HCT116 (cell line): ENCODE results near the gene NCLN. TPM values are rescaled to one million over a fixed set of nuclear protein-coding genes. Genes with fewer than 3 reads are reported as not detected.

Source experiments
- ATAC-seq: fragments of 200-7000 bp; cut with Tn5 transposase; 2 replicates; pipeline ENCODE4 v1.9.1; 2020; ENCODE audit warnings: mild to moderate bottlenecking, moderate library complexity
- BruUV-seq: library from RNA; stranded (reverse); fragments of 400-500 nt; replicated peaks from 2 replicates; lab custom pipeline; 2021; lab: Mats Ljungman, UMichigan
- CTCF ChIA-PET: fragments of 300-600 bp; sonication (Branson Sonifier 250); formaldehyde crosslinking; loops from one replicate; lab custom pipeline; 2021; ENCODE audit warnings: antibody characterized with exemption; lab: Charles Lee
- POLR2A ChIA-PET: fragments of 300-600, 350-600 bp; sonication (Branson Sonifier 250); formaldehyde crosslinking; loops from one replicate; lab custom pipeline; 2021; ENCODE audit warnings: antibody characterized with exemption; lab: Charles Lee
- RAD21 ChIA-PET, 2 experiments: fragments of 300-600 bp; sonication (Branson Sonifier 250); formaldehyde crosslinking; loops; one replicate each; lab custom pipeline; 2023; ENCODE audit warnings: low total read pairs in 2 of 2; ENCODE audit not compliant: uncharacterized antibody in 2 of 2, unreplicated experiment in 2 of 2, low non-redundant PET in 1 of 2; lab: Charles Lee
- DNase-seq: peaks from one replicate; pipeline ENCODE4 v3.0.0-alpha.2; 2010; ENCODE audit warnings: low read depth, low spot score
- H2AFZ ChIP-seq: fragments of 200-600 bp; shearing (Covaris generic), sonication (generic); 2 replicates; pipeline ENCODE4 v1.6.1; 2017; ENCODE audit warnings: low read depth, mixed run types, mixed read lengths, antibody characterized with exemption, low read length; ENCODE audit not compliant: poor library complexity, severe bottlenecking
- H3K27ac ChIP-seq: 2 replicates; pipeline ENCODE4 v1.5.1; 2012; ENCODE audit warnings: low read depth, low read length
- H3K27me3 ChIP-seq: fragments of 200-600 bp; sonication (generic); 2 replicates; pipeline ENCODE4 v1.6.1; 2016; ENCODE audit warnings: mixed run types, low read length, mixed read lengths; ENCODE audit not compliant: insufficient read depth
- H3K36me3 ChIP-seq, 2 experiments: fragments of 200-500 bp in 1 of 2; fragments of 200-600 bp in 1 of 2; sonication (Bioruptor generic) in 1 of 2; sonication (generic) in 1 of 2; 2 replicates each; pipeline versions ENCODE4 v1.5.1 to v1.6.1; 2014 to 2016; ENCODE audit warnings: low read length in 2 of 2, inconsistent platforms in 1 of 2, mixed read lengths in 1 of 2, mixed run types in 1 of 2; ENCODE audit not compliant: insufficient read depth in 2 of 2, control insufficient read depth in 1 of 2
- H3K4me1 ChIP-seq, 2 experiments: fragments of 200-600 bp in 1 of 2; sonication (generic) in 1 of 2; 2 replicates each; pipeline versions ENCODE4 v1.5.1 to v1.6.1; 2012 to 2017; ENCODE audit warnings: low read length in 2 of 2, inconsistent platforms in 1 of 2, mild to moderate bottlenecking in 1 of 2, mixed read lengths in 1 of 2, mixed run types in 1 of 2, moderate library complexity in 1 of 2; ENCODE audit not compliant: insufficient read depth in 2 of 2, control insufficient read depth in 1 of 2
- H3K4me2 ChIP-seq: fragments of 200-600 bp; sonication (generic); 2 replicates; pipeline ENCODE4 v1.6.1; 2017; ENCODE audit warnings: mixed run types, low read length, mixed read lengths
- H3K4me3 ChIP-seq, 2 experiments: fragments of 200-600 bp in 1 of 2; sonication (generic) in 1 of 2; replicated peaks in 1 of 2; 2 replicates each; pipeline ENCODE4 v1.5.1; 2011 to 2016; ENCODE audit warnings: low read length in 2 of 2, control low read depth in 1 of 2, low read depth in 1 of 2, mild to moderate bottlenecking in 1 of 2, mixed read lengths in 1 of 2, mixed run types in 1 of 2
- H3K79me2 ChIP-seq: fragments of 200-600 bp; sonication (generic); 2 replicates; pipeline ENCODE4 v1.6.1; 2017; ENCODE audit warnings: mild to moderate bottlenecking, mixed run types, low read length, moderate library complexity, mixed read lengths; ENCODE audit not compliant: insufficient read depth
- H3K9ac ChIP-seq: fragments of 200-600 bp; sonication (generic); 2 replicates; pipeline ENCODE4 v1.6.1; 2016; ENCODE audit warnings: low read length, mixed read lengths
- H3K9me2 ChIP-seq: fragments of 200-600 bp; sonication (generic), shearing (Covaris generic); 2 replicates; pipeline ENCODE4 v1.6.1; 2017; ENCODE audit warnings: mixed run types, mild to moderate bottlenecking, moderate library complexity; ENCODE audit not compliant: insufficient read depth
- H3K9me3 ChIP-seq, 2 experiments: fragments of 200-500 bp in 1 of 2; fragments of 200-600 bp in 1 of 2; sonication (Bioruptor generic) in 1 of 2; sonication (generic) in 1 of 2; 2 replicates each; pipeline ENCODE4 v1.6.1; 2014 to 2017; ENCODE audit warnings: low read length in 2 of 2, mixed read lengths in 2 of 2, inconsistent platforms in 1 of 2, low read depth in 1 of 2, mild to moderate bottlenecking in 1 of 2, mixed run types in 1 of 2, moderate library complexity in 1 of 2; ENCODE audit not compliant: control insufficient read depth in 1 of 2, insufficient read depth in 1 of 2
- H4K20me1 ChIP-seq: fragments of 200-600 bp; sonication (generic), shearing (Covaris generic); 2 replicates; pipeline ENCODE4 v1.6.1; 2017; ENCODE audit warnings: mixed run types, mild to moderate bottlenecking, moderate library complexity; ENCODE audit not compliant: insufficient read depth
- ATF3 ChIP-seq: IDR thresholded peaks from 2 replicates; pipeline ENCODE4 v1.6.1; 2012
- CBX3 ChIP-seq: IDR thresholded peaks from 2 replicates; pipeline ENCODE4 v1.6.1; 2012; ENCODE audit warnings: low read depth
- CEBPB ChIP-seq: IDR thresholded peaks from 2 replicates; pipeline ENCODE4 v1.6.1; 2012; ENCODE audit warnings: low read depth
- CTCF ChIP-seq, 3 experiments: fragments of 200-600 bp in 1 of 3; sonication (generic) in 1 of 3; IDR thresholded peaks in 2 of 3; conservative IDR thresholded peaks in 1 of 3; 2 replicates each; pipeline ENCODE4 v1.5.1; 2012 to 2017; ENCODE audit warnings: low read depth in 2 of 3, low read length in 2 of 3, antibody characterized with exemption in 1 of 3, borderline replicate concordance in 1 of 3, control low read depth in 1 of 3, mild to moderate bottlenecking in 1 of 3, mixed read lengths in 1 of 3, mixed run types in 1 of 3, moderate library complexity in 1 of 3; ENCODE audit not compliant: insufficient read depth in 1 of 3
- EGR1 ChIP-seq: IDR thresholded peaks from 2 replicates; pipeline ENCODE4 v1.6.1; 2012; ENCODE audit warnings: low read depth
- ELF1 ChIP-seq: IDR thresholded peaks from 2 replicates; pipeline ENCODE4 v1.6.1; 2012; ENCODE audit warnings: low read depth, borderline replicate concordance
- EZH2 ChIP-seq: fragments of 200-600 bp; sonication (generic); IDR thresholded peaks from 2 replicates; pipeline ENCODE4 v1.6.1; 2017; ENCODE audit warnings: antibody characterized with exemption, mixed run types
- FOSL1 ChIP-seq: IDR thresholded peaks from 2 replicates; pipeline ENCODE4 v1.6.1; 2012; ENCODE audit warnings: low read depth
- JUND ChIP-seq: IDR thresholded peaks from 2 replicates; pipeline ENCODE4 v1.6.1; 2012
- MAX ChIP-seq: IDR thresholded peaks from 2 replicates; pipeline ENCODE4 v1.6.1; 2012
- REST ChIP-seq: IDR thresholded peaks from 2 replicates; pipeline ENCODE4 v1.6.1; 2012; ENCODE audit warnings: low read depth
- SP1 ChIP-seq: IDR thresholded peaks from 2 replicates; pipeline ENCODE4 v1.6.1; 2012; ENCODE audit warnings: low read depth
- SRF ChIP-seq: IDR thresholded peaks from 2 replicates; pipeline ENCODE4 v1.6.1; 2012; ENCODE audit warnings: low read depth
- TCF7L2 ChIP-seq: IDR thresholded peaks from 2 replicates; pipeline ENCODE4 v1.7.0; 2011; ENCODE audit warnings: borderline replicate concordance, inconsistent platforms; ENCODE audit not compliant: insufficient read depth, insufficient read length; ENCODE audit errors: extremely low read depth
- YY1 ChIP-seq: IDR thresholded peaks from 2 replicates; pipeline ENCODE4 v1.6.1; 2011; ENCODE audit warnings: low read length, low read depth, moderate library complexity, mild to moderate bottlenecking; ENCODE audit not compliant: insufficient replicate concordance; ENCODE audit errors: extremely low read depth
- ZBTB33 ChIP-seq: IDR thresholded peaks from 2 replicates; pipeline ENCODE4 v1.6.1; 2011; ENCODE audit warnings: mild to moderate bottlenecking, low read length, moderate library complexity; ENCODE audit not compliant: insufficient replicate concordance; ENCODE audit errors: extremely low read depth
- ZNF274 ChIP-seq: fragments of 200-500 bp; sonication (Bioruptor generic); IDR thresholded peaks from 2 replicates; pipeline ENCODE4 v1.6.1; 2014; ENCODE audit warnings: mild to moderate bottlenecking, low read depth, low read length, inconsistent platforms
- intact Hi-C: fragments of 100-400 bp; cut with micrococcal nuclease; formaldehyde crosslinking; loops from 2 replicates; pipeline ENCODE4 v1.10.0; 2022
- total RNA-seq: library from RNA; stranded (reverse); gene quantifications from one replicate; pipeline ENCODE4 v1.2.1, GENCODE V29; 2021; ENCODE audit not compliant: unreplicated experiment

Gene NCLN
- total RNA-seq, 1 experiment from 2014 or later = 119 TPM

- no peak for ATAC-seq
- DNase-seq = no peak
- Histone ChIP-seq H3K4me3 (no peak overlapping the region), H3K4me2 (no peak overlapping the region), H3K27ac (no peak overlapping the region; the same call in 1 of the 2 replicates), H3K9ac (no peak overlapping the region), H3K36me3 (peaks cover 6 to 39% of the 10 kb centered on the region in 2 experiments; a peak in 3 of 4 replicates), H3K79me2 (peaks cover 89% of the 10 kb centered on the region), H3K27me3 (no peaks in the 10 kb centered on the region), H2AFZ (no peak overlapping the region), H4K20me1 (peaks cover 9% of the 10 kb centered on the region; the same call in 1 of the 2 replicates), H3K9me3 (no peaks in the 10 kb centered on the region), H3K9me2 (no peaks in the 10 kb centered on the region), H3K4me1 (peaks cover 10 to 26% of the 10 kb centered on the region in 2 experiments; a peak in 3 of 4 replicates)
- ChIA-PET RAD21 (no interaction called here), CTCF (no interaction called here), POLR2A (no interaction called here)
- BruUV-seq = no TSS peak
- intact Hi-C loops = no loop called here
- TF ChIP-seq CBX3 (no peak), EZH2 (no peak), TCF7L2 (no peak), SP1 (no peak), SRF (no peak), FOSL1 (no peak), CTCF (IDR thresholded peaks at IDR 0.05 in 2 of 3, conservative IDR thresholded peaks at IDR 0.05 in 1 of 3; ENCODE audit: borderline replicate concordance in 1 of 3, insufficient read depth in 1 of 3, low read depth in 2 of 3, low read length in 2 of 3) (no peak), ZNF274 (no peak), ATF3 (no peak), ZBTB33 (no peak), YY1 (no peak), CEBPB (no peak), JUND (no peak), EGR1 (no peak), REST (no peak), ELF1 (no peak), MAX (no peak)
Measured at GRCh38 chr19:3189702-3190469, 4.2 kb downstream of the NCLN start.
